NB4 (cell line): Measurements from ENCODE around the gene LIAS.

ENCODE experiments used
- DNase-seq: peaks from one replicate; pipeline ENCODE4 v3.0.0; 2010; ENCODE audit warnings: low read depth
- H3K4me3 ChIP-seq: one replicate; pipeline ENCODE4 v1.5.1; 2011; ENCODE audit warnings: mild to moderate bottlenecking, low read depth, low read length, moderate library complexity
- CTCF ChIP-seq: IDR thresholded peaks from one replicate; pipeline ENCODE4 v1.5.1; 2012; ENCODE audit warnings: low read depth, low read length
- MAX ChIP-seq: IDR thresholded peaks from 2 replicates; pipeline ENCODE4 v1.6.1; 2011; ENCODE audit warnings: low read depth, low read length
- MYC ChIP-seq: IDR thresholded peaks from 2 replicates; pipeline ENCODE4 v1.6.1; 2011; ENCODE audit warnings: low read depth, low read length
- POLR2A ChIP-seq: IDR thresholded peaks from 2 replicates; pipeline ENCODE4 v1.6.1; 2011; ENCODE audit warnings: mild to moderate bottlenecking; ENCODE audit not compliant: insufficient read length; ENCODE audit errors: extremely low read depth

Gene LIAS

GRCh38 chr4:39464886-39465501 is 6.1 kb downstream of the LIAS start:
- peak; percentile 76 for DNase-seq
- H3K4me3 ChIP-seq = no peak overlapping the region
- TF ChIP-seq CTCF (peak; percentile 18), MAX (no peak)

- no peak for DNase-seq
- H3K4me3 ChIP-seq = no peak overlapping the region
- TF ChIP-seq MYC = no peak
- TF ChIP-seq MAX = no peak
- TF ChIP-seq CTCF = no peak
- TF ChIP-seq POLR2A = no peak
Observed at GRCh38 chr4:39466747-39467146, 7.9 kb downstream of the LIAS start.

GRCh38 chr4:39467464-39467863 is 8.6 kb downstream of the LIAS start:
- no peak for TF ChIP-seq MAX
- no peak for TF ChIP-seq CTCF
- TF ChIP-seq POLR2A = no peak
- TF ChIP-seq MYC = no peak
- DNase-seq = no peak
- H3K4me3 ChIP-seq = no peak overlapping the region

- TF ChIP-seq POLR2A = no peak
- peak; percentile 88 for TF ChIP-seq MAX
- peak; percentile 89 for TF ChIP-seq CTCF
- TF ChIP-seq MYC = peak; percentile 93
- peak; percentile 91 for DNase-seq
- H3K4me3 ChIP-seq = peak overlapping the region; percentile 44
Observed at GRCh38 chr4:39469429-39470077, 10.7 kb downstream of the LIAS start.

GRCh38 chr4:39470402-39470801 is 11.5 kb downstream of the LIAS start:
- TF ChIP-seq POLR2A (no peak), CTCF (no peak), MYC (no peak), MAX (no peak)
- no peak for DNase-seq
- H3K4me3 ChIP-seq = no peak overlapping the region
